Aorta (tissue), 5 donors: ENCODE measurements around the gene SEPTIN10. TPM values are rescaled to one million over a fixed set of nuclear protein-coding genes. Genes with fewer than 3 reads are reported as not detected.

Experiments
- ATAC-seq: fragments of 200-7000 bp; cut with Tn5 transposase; one replicate; pipeline ENCODE4 v1.9.1; 2022; ENCODE audit warnings: moderate library complexity; ENCODE audit not compliant: low FRiP score
- DNase-seq, 2 donors: peaks; one replicate each; pipeline ENCODE4 v3.0.0-alpha.2; 2020
- H3K27ac ChIP-seq, 2 donors: one replicate each; pipeline ENCODE4 v1.5.1; 2013; ENCODE audit warnings: low read length in 2 of 2, mild to moderate bottlenecking in 2 of 2, moderate library complexity in 2 of 2, control low read depth in 1 of 2, inconsistent platforms in 1 of 2, low read depth in 1 of 2
- H3K27me3 ChIP-seq, 2 donors: one replicate each; pipeline ENCODE4 v1.6.1; 2013; ENCODE audit warnings: control low read depth in 1 of 2, low read length in 1 of 2, mild to moderate bottlenecking in 1 of 2, moderate library complexity in 1 of 2; ENCODE audit not compliant: insufficient read depth in 2 of 2, control insufficient read depth in 1 of 2
- H3K36me3 ChIP-seq, 2 donors: one replicate each; pipeline ENCODE4 v1.6.1; 2013; ENCODE audit warnings: control low read depth in 1 of 2, low read length in 1 of 2, mild to moderate bottlenecking in 1 of 2; ENCODE audit not compliant: insufficient read depth in 2 of 2, control insufficient read depth in 1 of 2
- H3K4me1 ChIP-seq, 2 donors: one replicate each; pipeline ENCODE4 v1.6.1; 2013; ENCODE audit warnings: low read length in 2 of 2, control low read depth in 1 of 2, mild to moderate bottlenecking in 1 of 2, moderate library complexity in 1 of 2; ENCODE audit not compliant: insufficient read depth in 2 of 2, control insufficient read depth in 1 of 2
- H3K4me3 ChIP-seq, 2 donors: one replicate each; pipeline ENCODE4 v1.5.1; 2013; ENCODE audit warnings: low read length in 2 of 2, control low read depth in 1 of 2, mild to moderate bottlenecking in 1 of 2
- H3K9me3 ChIP-seq: one replicate; pipeline ENCODE4 v1.6.1; 2013; ENCODE audit warnings: mild to moderate bottlenecking, low read length; ENCODE audit not compliant: control insufficient read depth
- WGBS, 2 donors: extraction: QIAGEN DNeasy Blood & Tissue Kit; methylation state at CpG; one replicate each; pipeline ENCODE4 v1.1.7; 2013; 5-methylcytosine and 5-hydroxymethylcytosine counted together
- intact Hi-C, 2 donors: fragments of 100-400 bp; cut with DNase I; formaldehyde crosslinking; loops; one replicate each; pipeline versions ENCODE4 v1.14.2 to v1.15.0; 2022
- polyA plus RNA-seq, 2 donors: library from polyadenylated mRNA; stranded (reverse); fragments of 200-250 nt; gene quantifications; one replicate each; pipeline ENCODE4 v1.2.3, GENCODE V29; 2013
- total RNA-seq, 2 donors: library from RNA; stranded (reverse); fragmentation: NEBNext Ultra II Directional; extraction: Animal tissue kit (Norgen Biotek cat#: 25700); gene quantifications; one replicate each; pipeline ENCODE4 v1.2.1, GENCODE V29; 2021
- donor health status: healthy with polysubstance abuse.
- donor health status: Bipolar disorder and iron deficiency.
- donor health status: DM: no; HTN: no; CAD: no.
- donor health status: DM: no; HTN: no; CAD: no.
- donor health status: DM: yes; HTN: yes; CAD: no.

Gene SEPTIN10
- total and polyA plus RNA-seq, 4 donors: 80.3 to 132 (median 107) TPM

DNA sequence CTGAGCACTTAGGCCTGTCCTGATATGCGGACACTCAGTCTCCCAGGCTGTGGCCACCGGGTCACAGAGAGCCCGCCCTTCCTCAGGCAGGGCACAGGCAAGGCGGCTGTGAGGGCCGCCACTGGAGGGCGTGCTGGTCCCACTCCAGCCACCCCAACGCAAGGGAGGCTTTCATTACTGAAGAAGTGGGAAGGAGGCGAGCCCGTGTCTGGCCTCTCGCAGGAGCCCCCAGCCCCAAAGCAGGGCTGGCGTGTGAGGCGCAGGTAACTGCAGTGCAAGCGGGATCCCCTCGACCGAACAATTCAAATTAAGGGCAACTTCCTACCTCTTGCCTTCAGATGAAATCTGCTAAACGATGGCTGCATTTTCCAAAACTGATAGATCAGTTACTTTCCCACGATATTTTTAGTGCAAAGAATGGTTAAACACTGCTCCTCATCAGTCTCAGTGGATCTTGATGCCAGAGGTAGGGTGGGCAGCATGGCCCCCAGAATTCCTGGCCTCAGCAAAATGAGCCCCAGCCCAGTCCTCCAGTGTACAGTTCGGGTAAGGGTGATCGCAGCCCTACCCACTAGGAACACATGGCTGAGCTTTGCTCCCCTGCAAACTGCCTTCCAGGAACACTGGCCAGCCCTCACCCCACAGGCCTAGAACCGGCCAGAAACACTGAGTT, 97.2 kb downstream of the SEPTIN10 start:
- no peak overlapping the region for H3K27ac ChIP-seq
- 79 to 82% methylated on average over 20 of the region's 20 CpGs for WGBS, 2 donors
- H3K36me3 ChIP-seq: no peaks in the 10 kb centered on the region
- no peaks in the 10 kb centered on the region for H3K9me3 ChIP-seq
- H3K27me3 ChIP-seq: no peaks in the 10 kb centered on the region
- H3K4me3 ChIP-seq: no peak overlapping the region
- intact Hi-C loops: no loop called here
- no peaks in the 10 kb centered on the region for H3K4me1 ChIP-seq
- ATAC-seq (no peak), DNase-seq (no peak)

DNA sequence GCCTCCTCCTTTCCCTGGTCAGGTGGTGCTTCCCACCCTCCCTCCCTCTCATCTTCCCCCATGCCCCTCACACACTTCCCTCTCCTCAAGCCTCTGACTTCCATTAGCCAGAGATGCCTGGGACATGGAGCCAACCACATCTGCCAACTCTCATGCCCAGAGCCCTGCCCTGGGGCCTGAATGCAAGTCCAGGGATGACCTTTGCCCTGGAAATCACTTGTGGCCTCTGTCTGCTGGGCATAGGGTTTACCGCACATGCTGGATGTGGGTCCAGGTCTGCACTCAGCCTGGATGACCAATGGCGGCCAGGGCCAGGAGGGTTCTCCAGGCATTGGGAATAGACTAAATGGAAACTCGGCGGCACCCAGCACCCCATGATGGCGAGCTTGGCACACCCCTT, 98.9 kb downstream of the SEPTIN10 start:
- no peaks in the 10 kb centered on the region for H3K4me1 ChIP-seq
- no peaks in the 10 kb centered on the region for H3K9me3 ChIP-seq
- no peaks in the 10 kb centered on the region for H3K36me3 ChIP-seq
- no peak overlapping the region for H3K4me3 ChIP-seq
- no peaks in the 10 kb centered on the region for H3K27me3 ChIP-seq
- peak overlapping the region in 1 of 2 donors; percentile 79 for H3K27ac ChIP-seq
- 97 to 98% methylated on average over 5 of the region's 5 CpGs for WGBS, 2 donors
- DNase-seq (no peak), ATAC-seq (no peak)
- intact Hi-C loops: no loop called here

DNA sequence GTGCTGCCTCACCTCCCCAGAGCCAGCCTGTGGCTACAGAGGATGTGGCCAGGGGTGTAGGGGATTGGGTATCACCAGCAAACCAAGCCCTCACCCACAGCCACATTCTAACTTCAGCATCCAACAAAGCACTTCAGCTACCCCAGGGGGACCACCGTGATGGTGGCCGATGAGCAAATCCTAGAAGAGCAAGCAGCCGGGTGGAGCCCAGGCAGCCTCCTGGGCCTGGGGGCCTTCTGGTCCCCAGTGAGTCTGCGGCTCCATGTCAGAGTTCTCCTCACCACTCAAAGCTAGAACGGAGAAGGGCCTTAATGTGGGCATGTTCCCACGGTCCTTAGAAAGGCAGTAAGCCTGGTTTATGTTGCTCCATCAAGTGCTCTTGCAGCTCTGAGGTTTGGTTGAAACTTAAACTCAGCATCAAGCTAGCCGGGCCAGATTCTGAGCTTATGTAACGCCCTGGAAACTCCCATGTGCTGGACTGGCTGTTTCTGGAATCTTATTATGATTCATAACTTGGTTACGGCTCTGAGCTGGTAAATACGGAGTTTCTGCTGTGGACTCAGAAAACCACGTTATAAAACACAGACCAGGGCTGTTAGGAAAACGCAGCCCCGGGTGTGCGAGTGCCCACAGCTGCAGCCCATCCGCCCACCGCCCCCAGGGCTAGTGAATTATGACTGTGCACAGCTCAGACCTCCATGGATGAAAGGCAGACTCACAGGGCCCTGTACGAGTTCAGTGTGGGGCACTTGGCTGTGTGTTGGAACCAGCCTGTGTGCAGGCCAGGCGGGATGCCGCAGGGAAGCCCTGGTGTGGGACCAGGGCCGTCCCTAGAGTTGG, 99.8 kb downstream of the SEPTIN10 start:
- no peaks in the 10 kb centered on the region for H3K9me3 ChIP-seq
- intact Hi-C loops: no loop called here
- H3K27me3 ChIP-seq: no peaks in the 10 kb centered on the region
- ATAC-seq (peak; percentile 76), DNase-seq (peak in 1 of 2 donors; percentile 72)
- no peaks in the 10 kb centered on the region for H3K4me1 ChIP-seq
- H3K36me3 ChIP-seq: no peaks in the 10 kb centered on the region
- peak overlapping the region; percentile 20 to 79 for H3K27ac ChIP-seq
- WGBS, 2 donors: 14% methylated on average over 20 of the region's 20 CpGs
- H3K4me3 ChIP-seq: no peak overlapping the region

DNA sequence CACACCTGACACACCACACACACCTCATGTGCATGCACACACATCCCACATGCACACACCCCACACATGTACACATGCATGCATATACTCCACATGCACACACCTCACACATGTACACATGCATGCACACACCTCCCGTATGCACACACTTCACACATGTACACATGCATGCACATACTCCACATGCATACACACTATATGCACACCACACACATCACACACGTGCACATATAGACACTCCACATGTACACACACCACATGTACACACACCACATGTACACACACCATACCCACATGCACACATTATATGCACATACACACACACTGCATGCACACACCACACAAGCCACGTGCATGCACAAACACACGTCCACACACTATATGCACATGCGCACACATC, 100.5 kb downstream of the SEPTIN10 start:
- DNase-seq (no peak), ATAC-seq (no peak)
- H3K36me3 ChIP-seq: no peaks in the 10 kb centered on the region
- no peaks in the 10 kb centered on the region for H3K4me1 ChIP-seq
- no peak overlapping the region for H3K4me3 ChIP-seq
- WGBS, 2 donors: 88% methylated on average over 5 of the region's 5 CpGs
- intact Hi-C loops: no loop called here
- no peaks in the 10 kb centered on the region for H3K9me3 ChIP-seq
- no peaks in the 10 kb centered on the region for H3K27me3 ChIP-seq
- H3K27ac ChIP-seq: no peak overlapping the region

DNA sequence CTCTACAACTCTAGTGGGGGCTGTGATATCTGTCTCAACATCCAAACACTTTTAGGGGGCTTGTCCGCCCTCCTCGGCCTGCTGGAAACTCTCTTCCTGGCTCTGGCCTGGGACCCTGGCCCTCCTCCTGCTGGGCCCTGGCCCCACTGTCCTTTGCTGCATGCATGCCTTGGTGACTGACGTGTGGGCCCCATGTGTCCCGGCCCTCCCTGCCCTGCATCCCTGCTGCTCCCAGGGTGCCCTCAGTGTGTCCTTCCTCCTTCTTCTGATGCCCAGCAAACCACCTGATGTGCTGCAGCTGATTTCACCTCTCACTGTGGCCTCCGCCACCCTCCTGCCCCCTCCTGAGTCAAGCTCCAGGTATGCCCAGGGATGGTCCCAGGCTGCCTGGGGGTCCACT, 101.7 kb downstream of the SEPTIN10 start:
- no peak for ATAC-seq
- intact Hi-C loops: no loop called here
- H3K9me3 ChIP-seq: no peaks in the 10 kb centered on the region
- H3K36me3 ChIP-seq: no peaks in the 10 kb centered on the region
- no peak for DNase-seq
- no peak overlapping the region for H3K27ac ChIP-seq
- 69 to 91% methylated on average over 5 of the region's 5 CpGs for whole genome bisulfite sequencing, 2 donors
- no peak overlapping the region for H3K4me3 ChIP-seq
- no peaks in the 10 kb centered on the region for H3K4me1 ChIP-seq
- H3K27me3 ChIP-seq: no peaks in the 10 kb centered on the region

DNA sequence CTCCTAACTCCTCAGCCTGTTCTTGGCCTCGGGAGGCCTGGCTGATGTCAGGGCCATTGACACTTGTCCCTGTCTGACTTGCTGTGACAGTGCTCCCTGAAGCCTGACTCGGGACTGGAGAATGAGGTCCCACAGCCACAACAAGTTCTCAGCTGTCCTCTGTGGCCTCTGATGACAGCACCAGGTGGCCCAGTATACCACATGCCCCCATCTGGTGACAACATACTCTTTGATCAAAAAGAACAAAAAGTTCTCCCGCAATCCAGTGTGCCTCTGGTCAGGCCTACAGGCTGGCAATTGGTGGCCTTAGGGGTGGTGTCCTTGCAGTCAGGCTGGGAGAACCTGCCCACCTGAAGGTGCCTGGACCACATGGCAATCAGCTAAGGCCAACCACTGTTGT, 102.6 kb downstream of the SEPTIN10 start:
- Histone ChIP-seq H3K4me3 (no peak overlapping the region), H3K27ac (no peak overlapping the region), H3K27me3 (no peaks in the 10 kb centered on the region), H3K36me3 (no peaks in the 10 kb centered on the region), H3K9me3 (no peaks in the 10 kb centered on the region), H3K4me1 (no peaks in the 10 kb centered on the region)
- WGBS, 2 donors: 75 to 77% methylated on average over 3 of the region's 3 CpGs
- no peak for ATAC-seq
- intact Hi-C loops: loop anchor here in 1 of 2 donors (2.0 kb wide), 1 partner anchor 384 kb away; no protein-coding TSS in a partner anchor
- DNase-seq: no peak

DNA sequence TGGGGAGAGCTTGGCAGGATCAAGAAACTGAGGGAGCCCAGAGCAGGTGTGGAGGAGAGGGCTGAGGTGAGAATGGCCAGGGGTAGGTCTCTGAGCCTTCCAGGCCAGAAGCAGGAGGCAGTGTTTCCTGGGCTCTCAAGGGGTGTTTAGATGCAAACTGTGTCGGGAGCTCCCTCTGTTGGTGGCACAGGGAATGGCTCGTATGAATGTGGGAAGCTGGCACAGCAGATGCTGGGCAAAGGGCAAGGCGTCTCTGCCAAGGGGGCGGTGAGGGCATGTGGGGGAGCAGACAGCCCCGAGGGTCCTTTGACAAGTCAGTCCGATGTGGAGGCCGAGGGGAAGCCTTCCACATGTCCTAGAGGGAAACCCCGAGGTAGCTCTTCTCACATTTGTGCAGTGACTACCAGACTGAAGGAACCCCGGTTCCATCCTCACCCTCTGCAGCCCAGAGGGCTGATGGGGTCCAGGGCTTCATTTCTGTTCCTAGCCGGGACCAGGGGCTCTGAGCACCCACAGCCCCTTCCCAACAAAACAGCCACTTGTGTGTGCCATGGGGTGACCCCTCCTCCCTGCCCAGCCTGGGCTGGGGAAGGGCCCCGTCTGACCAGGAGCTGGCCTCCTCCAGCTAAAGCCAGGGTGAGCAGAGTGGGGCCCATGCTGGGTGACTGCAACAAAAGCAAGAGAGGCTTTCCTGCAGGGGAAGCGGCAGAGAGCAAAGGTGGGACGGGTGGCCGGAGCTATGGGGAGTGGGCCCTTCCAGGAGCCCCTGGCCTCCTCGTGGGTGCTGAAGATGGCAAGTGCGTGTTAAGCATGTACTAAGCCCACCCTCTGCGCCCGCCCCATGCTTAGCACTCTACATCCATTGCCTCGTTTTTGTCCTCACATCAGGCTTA, 103.4 kb downstream of the SEPTIN10 start:
- 50 to 55% methylated on average over 19 of the region's 19 CpGs for WGBS, 2 donors
- Histone ChIP-seq H3K27ac (no peak overlapping the region), H3K4me3 (no peak overlapping the region), H3K9me3 (peaks cover 1% of the 10 kb centered on the region), H3K4me1 (no peaks in the 10 kb centered on the region), H3K36me3 (no peaks in the 10 kb centered on the region), H3K27me3 (no peaks in the 10 kb centered on the region)
- intact Hi-C loops: loop anchor here (1.0 to 2.0 kb wide), 2 partner anchors 382 to 384 kb away; no protein-coding TSS in a partner anchor
- ATAC-seq (peak; percentile 65), DNase-seq (peak; percentile 83 to 90)

DNA sequence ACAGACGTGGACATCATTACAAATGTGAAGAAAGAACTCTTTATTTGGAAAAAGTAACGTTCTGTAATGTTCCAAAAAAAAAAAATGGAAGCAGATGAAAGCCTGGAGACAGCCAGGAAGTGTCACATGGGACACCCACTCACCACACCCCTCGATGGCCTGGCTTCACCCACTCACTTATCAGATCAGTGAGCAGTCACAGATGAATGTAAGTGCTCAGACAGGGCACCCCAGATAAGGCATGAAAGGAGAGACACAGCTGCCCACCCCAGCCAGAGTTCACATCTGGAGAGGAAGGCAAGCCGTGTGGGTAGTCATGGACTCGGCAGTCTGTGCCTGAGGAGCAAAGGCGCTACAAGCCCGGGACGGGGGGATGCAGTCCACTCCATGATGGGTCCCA, 105.2 kb downstream of the SEPTIN10 start:
- Histone ChIP-seq H3K4me1 (no peaks in the 10 kb centered on the region), H3K27me3 (no peaks in the 10 kb centered on the region), H3K27ac (no peak overlapping the region), H3K4me3 (no peak overlapping the region), H3K36me3 (no peaks in the 10 kb centered on the region), H3K9me3 (peaks cover 1% of the 10 kb centered on the region)
- 39 to 40% methylated on average over 8 of the region's 8 CpGs for WGBS, 2 donors
- ATAC-seq: no peak
- intact Hi-C loops: no loop called here
- DNase-seq: no peak
